Stimulated activated CD4-positive, alpha-beta T cell treated with anti-CD3 and anti-CD28 coated beads, TNF-alpha, amount 100 ng/mL, for 48 hours (primary cell): Measurements from ENCODE around the gene PTRH2.

Experiments
- DNase-seq, 3 donors: peaks; one replicate each; pipeline ENCODE4 v3.0.0-alpha.2; 2020; ENCODE audit warnings: low read depth in 3 of 3

The PTRH2 gene

DNA sequence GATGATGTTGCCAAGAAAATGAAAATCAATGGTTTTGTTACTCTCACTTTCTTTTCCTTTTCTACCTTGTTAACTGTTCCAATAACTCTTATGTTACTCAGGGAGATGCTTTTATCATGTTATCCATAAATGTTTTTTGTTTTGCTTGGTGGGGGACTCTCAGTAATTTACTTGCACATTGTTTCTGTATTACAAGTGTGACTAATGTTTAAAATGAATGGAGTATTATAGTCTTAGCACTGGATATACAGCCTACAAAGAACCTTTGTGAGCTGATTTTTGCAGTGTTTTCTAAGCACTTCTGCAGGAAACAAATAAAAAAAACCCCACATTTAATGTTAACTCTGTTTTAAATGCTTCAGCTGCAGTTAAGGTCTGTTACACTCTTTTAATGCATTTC is 12.3 kb upstream of the PTRH2 start:
- no peak for DNase-seq

DNA sequence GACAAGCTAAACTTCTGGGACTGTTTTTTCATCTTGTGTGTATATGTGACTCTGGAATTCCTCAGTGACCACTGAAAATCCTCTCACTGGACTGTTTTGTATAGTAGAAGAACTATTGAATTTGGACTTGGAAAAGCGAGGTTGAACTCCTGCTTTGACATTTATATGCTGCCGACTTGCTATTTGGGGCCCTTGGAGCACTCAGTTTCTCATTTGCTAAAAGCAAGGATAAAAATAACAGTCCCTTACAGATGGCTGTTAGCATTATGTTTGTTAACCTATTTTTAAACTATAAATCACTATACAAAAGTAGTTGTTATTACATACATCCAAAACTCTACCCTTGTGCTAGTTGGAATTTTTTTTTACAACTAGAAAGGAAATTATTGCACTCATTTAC is 9.2 kb upstream of the PTRH2 start:
- no peak for DNase-seq

DNA sequence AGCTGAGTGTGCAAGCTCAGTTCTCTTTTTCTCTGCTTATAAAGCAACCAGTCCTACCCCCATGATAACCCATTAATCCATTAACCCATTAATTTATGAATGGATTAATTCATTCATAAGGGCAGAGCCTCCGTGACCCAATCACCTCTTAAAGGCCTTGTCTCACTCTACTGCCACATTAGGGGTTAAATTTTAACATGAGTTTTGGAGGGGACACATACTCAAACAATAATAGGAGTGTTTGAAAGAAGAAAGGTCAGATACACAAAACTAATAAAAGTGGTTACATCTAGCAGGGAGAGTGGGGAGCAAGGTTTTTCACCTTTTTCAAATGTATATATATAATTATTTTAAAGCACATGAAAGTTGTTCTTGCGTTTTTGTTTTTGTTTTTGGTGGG is 7.0 kb upstream of the PTRH2 start:
- no peak for DNase-seq

DNA sequence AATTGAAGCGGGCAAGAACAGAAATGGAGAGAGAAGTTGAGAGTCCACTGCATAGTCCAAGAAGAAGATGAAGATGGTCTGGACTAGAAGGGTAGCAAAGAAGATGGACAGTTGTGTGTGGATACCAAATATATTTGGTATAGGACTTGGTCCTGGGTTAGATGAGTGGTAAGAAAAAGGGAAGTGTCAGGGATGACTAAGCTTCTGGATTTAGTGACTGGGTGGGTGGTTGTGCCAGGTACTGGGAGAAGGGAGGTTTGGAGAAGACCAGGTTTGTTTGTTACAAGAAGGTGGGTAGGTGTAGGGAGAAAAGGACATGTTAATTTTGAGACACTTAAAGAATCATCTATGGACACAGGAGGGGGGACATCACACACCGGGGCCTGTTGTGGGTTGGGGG is 5.6 kb upstream of the PTRH2 start:
- no peak for DNase-seq

DNA sequence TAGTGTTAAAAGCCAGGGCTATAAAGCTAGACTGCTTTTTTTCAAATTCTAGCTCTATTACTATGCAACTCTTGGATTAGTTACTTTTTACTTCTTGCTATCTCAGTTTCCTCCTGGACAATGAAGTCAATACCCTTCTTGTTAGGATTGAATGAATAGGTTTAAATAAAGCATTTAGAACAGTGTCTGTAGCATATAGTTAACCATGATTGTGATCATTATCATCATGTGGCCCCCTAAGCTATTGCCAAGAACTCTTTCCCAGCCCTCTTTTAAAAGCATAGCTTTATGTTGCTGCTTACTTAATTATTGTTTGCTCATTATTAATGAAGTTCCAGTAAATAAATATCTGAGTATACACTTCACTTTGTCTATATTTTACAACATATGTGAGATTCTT is 4.7 kb upstream of the PTRH2 start:
- DNase-seq = no peak

DNA sequence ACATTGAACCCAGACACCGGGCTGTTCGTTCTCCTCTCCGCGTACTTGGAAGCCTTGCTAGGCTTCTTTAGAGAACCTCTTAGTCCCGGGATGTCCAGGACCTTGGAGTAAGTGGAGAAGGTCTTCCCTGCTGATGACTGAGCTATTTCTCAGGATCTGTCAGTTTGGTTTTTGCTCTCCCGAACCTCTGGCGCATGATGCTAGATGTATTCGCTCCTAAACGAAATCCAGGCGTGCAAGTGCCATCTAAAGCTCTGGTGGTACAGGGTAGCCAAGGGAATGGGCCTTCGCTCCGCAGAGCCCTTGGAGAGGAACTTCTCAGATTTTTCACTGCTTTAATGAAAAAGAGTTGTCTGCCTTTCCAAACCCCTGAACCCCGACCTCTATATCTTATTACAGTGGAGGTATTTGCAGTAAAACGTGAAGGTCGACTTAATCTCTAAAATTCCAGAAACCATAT is 771 bp upstream of the PTRH2 start:
- DNase-seq = no peak

DNA sequence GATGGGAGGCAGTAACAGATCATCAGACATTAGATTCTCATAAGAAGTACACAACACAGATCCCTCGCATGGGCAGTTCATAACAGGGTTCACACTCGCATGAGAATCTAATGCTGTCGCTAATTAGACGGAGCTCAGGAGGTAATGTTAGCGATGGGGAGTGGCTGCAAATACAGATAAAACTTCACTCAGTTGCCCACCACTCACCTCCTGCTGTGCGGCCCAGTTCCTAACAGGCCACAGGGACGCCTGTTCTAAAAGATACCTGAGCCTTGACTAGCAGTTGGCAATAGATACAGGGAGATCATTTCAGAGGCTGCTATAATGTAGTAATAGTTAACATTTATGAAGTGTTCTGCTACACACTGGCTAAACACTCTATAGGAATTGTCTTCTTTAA is 4.9 kb downstream of the PTRH2 start:
- DNase-seq = no peak

DNA sequence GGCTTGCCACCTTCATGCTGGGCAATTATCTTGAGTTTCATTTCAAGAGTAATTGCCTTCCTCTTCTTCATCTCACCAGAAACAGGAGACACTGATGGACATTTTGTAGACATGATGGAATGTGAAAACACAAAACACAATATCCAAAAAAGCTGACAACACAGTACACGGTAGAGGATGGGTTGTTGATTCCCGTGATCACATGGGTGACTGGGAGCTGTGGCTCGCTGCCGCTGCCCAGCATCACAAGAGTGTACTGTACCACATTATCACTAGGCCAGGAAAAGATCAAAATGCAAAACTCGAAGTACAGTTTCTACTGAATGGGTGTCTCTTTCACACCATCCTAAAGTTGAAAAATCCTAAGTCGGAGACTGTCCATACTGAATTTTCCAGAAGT is 7.4 kb downstream of the PTRH2 start:
- no peak for DNase-seq

DNA sequence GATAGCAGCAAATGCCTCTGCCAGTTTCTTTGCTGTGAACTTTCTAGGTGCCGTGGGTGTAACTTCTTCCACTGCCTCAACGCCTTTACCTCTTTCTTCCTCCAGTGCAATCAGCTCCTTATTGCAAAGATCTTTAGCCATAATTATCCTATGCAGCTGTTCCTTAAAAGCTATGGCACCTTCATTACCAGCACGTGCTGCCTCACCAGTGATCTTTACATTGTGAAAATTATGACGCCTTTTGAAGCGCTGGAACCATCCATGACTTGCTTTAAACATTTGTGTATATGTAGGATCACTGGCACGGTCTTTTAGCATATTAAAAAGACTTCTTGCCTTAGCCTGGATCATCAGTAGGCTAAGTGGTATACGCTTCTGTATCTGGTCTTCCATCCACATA is 8.0 kb downstream of the PTRH2 start:
- no peak for DNase-seq

DNA sequence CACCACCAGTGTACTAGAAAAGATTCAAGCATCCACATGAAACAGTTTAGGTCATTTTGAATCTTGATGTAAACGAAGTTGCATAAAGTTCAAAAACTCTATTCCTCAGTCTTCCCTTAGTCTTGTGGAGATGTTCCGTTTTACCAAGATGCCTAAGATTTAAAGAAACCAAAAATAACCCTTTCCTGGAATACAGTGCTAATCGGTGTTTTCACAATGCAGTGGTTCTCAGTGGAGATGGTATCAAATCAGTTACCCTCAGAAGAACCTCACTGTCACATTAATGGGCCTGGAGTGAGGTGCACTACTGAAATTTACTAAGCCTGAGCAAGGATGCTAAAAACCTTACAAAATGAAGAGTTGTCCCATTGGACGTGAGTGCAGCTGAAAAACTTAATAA is 9.1 kb downstream of the PTRH2 start:
- no peak for DNase-seq

DNA sequence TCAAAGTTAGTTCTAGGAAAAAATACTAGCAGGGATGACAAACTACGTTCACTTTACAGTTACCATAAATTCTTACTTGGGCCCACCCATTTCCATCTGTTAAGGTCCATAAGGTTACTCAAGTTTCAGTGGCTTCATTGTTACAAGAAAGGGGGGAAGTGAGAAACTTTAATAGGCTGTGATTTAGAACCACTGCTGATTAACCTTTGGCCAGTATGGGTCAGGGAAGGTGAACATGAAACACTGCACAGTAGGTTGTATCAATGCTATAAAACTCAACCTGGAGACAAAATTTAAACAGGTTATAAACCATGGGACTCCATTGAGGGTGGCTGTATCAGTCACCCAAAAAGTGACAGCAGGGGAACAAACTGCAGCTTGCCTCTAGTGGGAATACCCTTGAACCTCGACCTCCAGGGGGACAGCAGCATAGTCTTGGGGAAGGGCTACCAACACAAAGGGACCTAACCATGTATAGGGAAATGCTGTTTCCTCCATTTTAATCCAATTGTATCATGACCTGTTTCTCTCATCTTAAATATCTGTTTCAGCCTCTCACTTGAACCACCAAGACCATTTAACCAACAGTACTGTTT is 10.4 kb downstream of the PTRH2 start:
- DNase-seq = no peak

DNA sequence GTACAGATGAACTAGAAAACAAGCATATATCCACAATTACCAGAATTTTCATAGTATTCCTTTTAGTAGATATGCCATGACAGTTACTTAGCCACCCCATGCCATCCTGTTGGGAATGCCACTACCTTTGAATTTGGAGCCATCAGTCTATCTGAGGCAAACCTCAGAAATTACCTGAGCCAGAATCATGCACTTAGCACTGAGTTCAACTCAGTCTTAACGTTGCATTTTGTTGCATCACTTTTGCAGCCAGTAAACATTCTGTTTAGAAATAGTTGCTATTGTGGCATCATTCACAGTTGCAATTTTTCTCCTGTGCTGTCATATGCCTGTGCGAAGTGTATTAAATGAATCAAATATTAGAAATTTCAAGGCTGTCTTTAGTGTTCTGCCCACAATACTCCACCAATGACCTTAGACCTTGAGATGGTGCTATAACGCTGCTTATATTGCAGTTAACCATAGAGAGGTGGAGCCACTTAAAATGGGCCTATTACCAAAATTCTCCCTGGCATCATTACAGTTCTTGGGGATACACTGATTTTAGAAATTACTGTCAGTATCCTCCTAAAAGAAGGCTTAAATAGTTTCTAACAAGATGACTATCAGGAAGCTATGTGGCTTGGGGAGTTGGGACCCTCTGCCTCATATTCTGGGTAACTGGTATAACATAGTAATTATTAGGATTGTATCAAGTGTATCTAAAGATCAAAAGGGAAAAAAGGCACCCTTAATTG is 11.1 kb downstream of the PTRH2 start:
- no peak for DNase-seq

DNA sequence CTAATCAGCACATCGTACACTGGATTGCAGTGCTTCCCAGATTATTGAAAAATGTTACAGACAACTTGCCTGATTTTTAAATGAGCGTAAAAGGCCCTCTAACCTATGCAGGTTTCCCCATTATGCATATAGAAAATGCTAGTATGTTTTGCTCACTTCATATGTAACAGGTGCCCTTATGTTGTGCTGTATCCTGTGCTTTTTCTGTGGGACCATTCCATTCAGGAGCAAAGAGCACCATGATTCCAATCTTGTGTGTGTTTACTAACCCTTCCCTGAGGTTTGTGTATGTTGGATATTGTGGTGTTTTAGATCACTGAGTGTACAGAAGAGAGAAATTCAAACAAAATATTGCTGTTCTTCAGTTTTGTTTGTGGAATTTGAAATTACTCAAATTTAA is 12.9 kb downstream of the PTRH2 start:
- DNase-seq = no peak

DNA sequence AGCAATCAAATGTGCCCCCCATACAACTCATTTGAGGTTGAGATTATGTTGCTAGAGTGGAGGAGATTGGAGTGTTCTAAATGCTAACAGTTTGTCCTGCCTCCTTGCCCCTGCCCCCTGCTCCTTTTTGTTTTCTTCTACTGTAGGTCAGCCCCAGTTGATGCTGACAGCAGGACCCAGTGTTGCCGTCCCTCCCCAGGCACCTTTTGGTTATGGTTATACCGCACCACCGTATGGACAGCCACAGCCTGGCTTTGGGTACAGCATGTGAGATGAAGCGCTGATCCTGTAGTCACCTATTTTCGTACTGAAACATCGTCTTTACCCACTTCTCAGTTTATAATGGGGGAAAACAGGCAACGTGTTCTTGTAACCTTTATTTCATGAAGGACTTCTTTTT is 13.6 kb downstream of the PTRH2 start:
- DNase-seq = no peak

DNA sequence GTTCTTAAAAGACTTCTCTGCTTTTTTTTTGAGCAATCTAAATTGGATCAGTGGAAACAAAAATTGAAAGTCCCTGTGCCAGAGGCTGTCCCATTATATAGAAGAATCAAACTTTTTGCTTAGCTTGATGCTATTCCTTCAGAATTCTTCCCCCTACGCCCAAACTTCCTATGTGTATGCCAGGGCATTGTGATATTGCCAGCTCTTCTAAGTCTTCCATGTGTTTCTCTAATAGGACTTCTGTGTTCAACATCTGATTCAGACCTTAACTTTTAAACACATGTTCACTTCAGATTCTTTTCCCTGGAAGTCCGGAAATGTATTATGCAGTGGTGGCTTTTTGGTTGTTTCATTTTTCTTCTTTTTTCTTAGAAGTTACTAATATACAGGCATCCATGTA is 18.7 kb downstream of the PTRH2 start:
- no peak for DNase-seq

DNA sequence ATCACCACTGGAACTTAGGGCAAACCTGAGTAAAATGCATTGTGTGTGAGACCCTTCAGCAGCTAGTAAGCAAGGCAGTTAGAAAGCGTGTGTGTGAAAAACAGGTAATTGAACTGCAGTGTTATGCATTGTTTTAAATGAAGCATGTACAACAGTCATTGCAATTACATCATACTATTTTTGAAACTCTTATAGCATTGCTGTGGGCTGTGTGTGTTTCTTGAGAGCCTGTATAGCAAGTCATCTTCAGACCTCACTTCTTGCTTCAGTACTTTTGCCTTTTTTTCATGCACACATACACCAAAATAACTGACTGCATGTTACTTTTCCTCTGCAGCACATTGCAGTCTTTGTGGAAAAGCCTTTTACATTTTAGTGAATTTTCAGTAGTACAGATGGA is 19.2 kb downstream of the PTRH2 start:
- no peak for DNase-seq

DNA sequence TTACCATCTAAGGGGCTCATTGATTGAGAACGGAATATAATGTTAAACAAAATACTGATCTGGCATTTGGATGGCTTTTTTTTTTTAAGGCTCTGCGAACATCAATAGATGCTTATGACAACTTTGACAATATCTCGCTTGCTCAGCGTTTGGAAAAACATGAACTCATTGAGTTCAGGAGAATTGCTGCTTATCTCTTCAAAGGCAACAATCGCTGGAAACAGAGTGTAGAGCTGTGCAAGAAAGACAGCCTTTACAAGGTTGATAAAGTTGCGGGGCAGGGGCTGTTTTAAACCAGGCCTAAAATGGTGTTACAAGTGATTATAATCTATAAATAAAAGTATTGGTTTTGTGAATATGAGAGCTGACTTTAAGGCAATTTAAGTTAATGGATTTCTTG is 22.3 kb downstream of the PTRH2 start:
- no peak for DNase-seq

DNA sequence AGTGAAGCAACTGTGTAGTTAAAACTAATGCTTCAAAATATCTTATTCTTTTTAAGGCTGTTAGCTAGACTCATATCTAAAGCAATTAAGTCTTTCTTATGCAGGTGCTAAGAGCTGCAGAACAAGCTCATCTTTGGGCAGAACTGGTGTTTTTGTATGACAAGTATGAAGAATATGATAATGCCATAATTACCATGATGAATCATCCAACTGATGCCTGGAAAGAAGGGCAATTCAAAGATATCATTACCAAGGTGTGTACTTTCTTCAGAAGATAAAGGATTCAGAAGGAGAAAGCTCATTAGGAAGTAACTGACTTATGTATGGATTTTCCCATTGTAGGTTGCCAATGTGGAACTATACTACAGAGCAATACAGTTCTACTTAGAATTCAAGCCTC is 23.9 kb downstream of the PTRH2 start:
- DNase-seq = no peak

DNA sequence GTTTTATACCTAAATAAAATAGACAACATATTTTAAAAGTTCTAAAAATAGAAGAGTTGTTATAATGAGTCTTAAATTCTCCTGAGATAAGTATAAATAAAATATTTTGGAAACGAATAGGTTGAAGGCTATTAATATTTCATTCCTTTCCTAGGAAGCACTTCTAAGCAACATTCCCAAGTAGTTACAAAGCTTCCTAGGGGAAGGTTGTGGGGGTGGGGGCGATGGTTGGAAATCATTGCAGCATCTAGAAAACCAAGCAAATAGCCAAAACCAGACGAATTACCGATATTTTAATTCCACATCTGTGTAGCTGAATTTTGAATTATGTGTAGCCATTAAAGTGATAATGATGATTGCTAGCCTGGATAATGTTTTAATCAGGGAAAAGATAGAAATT is 26.9 kb downstream of the PTRH2 start:
- DNase-seq = no peak

DNA sequence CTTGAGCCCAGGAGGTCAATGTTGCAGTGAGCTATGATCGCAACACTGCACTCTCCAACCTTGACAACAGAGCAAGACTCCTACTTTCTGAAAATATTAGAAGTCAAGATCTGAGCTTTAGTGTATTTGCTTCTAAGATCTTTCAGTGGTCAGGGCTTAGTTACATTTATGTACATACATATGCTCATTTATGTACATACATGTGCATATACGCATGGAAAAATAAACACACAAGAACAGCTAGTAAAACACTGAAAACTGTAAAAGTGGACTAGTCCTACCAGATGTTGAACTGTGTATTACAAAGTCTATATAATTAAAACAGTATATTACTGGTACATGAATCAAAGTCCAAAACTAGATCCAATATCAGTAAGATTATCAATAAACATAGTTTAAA is 28.3 kb downstream of the PTRH2 start:
- DNase-seq = no peak

DNA sequence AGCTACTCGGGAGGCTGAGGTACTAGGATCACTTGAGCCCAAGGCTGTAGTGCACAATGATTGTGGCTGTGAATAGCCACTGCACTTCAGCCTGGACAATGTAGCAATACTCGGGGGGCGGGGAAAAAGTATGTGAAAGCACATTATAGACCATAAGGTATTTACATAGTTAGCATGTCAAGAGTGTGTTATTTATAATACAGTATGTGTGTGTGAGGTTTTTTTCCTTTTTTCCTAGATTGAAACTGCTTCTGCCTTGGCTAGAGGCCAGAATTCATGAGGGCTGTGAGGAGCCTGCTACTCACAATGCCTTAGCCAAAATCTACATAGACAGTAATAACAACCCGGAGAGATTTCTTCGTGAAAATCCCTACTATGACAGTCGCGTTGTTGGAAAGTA is 30.5 kb downstream of the PTRH2 start:
- no peak for DNase-seq

DNA sequence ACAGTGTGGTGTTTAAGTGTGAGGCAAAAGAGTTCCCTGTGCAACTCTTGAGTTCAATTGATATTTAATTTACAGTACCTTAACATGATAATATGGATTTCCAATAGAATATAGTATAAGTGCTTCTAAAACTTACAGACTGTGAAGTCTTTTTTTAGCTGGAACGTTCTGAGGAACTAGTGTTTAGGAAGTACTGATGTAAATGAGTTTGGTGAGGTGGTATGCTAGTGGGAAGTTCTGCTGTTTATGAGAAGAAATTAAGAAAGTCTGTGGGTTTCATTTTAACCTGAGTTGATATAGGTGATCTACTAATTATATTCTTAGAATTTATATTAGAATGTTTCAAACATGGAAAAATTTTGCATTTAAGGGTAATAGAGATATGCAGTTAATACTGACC is 32.0 kb downstream of the PTRH2 start:
- DNase-seq = no peak

DNA sequence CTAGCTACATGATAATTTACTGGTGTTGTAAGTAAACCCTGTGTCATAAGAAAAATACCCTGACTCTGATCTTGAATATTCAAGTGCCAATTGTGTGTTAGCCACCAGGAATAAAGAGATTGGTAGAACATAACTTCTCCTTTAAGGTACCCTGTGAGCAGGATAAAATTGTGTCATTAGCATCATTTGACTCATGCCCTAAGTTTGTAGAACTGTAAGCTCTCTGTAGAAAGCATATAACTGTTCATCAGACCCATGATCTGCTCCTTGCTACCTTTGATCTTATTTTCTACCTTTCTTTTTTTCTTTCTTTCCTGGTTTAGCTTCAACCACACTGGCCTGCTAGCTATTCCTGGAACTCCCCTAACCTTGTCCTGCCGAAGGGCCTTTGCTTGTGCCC is 35.8 kb downstream of the PTRH2 start:
- DNase-seq = no peak

DNA sequence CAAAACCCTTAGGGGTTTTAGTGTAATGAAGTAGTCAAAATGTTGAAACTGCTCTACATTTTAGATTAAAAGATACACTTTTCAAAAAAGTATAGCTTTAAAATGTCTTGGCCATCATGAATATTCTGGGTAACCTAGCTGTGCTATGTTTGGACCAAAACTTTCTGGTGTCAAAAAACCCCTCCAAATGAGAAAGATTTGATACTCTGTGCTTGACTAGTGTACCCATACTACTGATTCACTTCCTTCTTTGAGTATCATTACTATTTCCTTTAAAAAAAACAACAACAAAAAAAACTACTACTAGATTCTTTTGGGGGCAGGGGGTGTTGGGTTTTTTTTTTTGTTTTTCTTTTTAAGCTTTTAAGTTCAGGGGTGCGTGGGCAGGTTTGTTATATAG is 37.3 kb downstream of the PTRH2 start:
- DNase-seq = no peak
